HepG2 (cell line): Measurements from ENCODE around the gene SCYL1. TPM values are rescaled to one million over a fixed set of nuclear protein-coding genes. Genes with fewer than 3 reads are reported as not detected.
A peak's percentile ranks its signal among the peaks of the same experiment; 100 is the strongest.

Experiments
- BORCS8-MEF2B ChIP-seq: sonication (generic); formaldehyde crosslinking; IDR thresholded peaks from 2 replicates; pipeline ENCODE4 v1.8.0; 2022; ENCODE audit warnings: mild to moderate bottlenecking, missing genetic modification reagents
- BRCA1 ChIP-seq: sonication (generic); formaldehyde crosslinking; IDR thresholded peaks from 2 replicates; pipeline ENCODE4 v1.4.0; 2020; ENCODE audit warnings: missing genetic modification reagents
- BRD4 ChIP-seq: sonication (generic); formaldehyde crosslinking; IDR thresholded peaks from 2 replicates; pipeline ENCODE4 v1.4.0; 2020; ENCODE audit warnings: missing genetic modification reagents
- ELF1 ChIP-seq: sonication (generic); formaldehyde crosslinking; IDR thresholded peaks from 2 replicates; pipeline ENCODE4 v1.4.0; 2020; ENCODE audit warnings: missing genetic modification reagents
- FOXA1 ChIP-seq, 2 experiments: fragments of 450-650 bp in 1 of 2; sonication (generic) in 1 of 2; formaldehyde crosslinking in 1 of 2; IDR thresholded peaks; 2 replicates each; pipeline versions ENCODE4 v1.4.0 to v1.6.1; 2016 to 2020; ENCODE audit warnings: missing genetic modification reagents in 1 of 2
- GABPB1 ChIP-seq: IDR thresholded peaks from 2 replicates; pipeline ENCODE4 v1.6.1; 2016; ENCODE audit warnings: mild to moderate bottlenecking, missing genetic modification reagents, moderate library complexity, missing compliant biosample characterization
- HOXA3 ChIP-seq: sonication (generic); formaldehyde crosslinking; IDR thresholded peaks from 2 replicates; pipeline ENCODE4 v1.5.0; 2020; ENCODE audit warnings: missing genetic modification reagents
- KDM5B ChIP-seq: sonication (generic); formaldehyde crosslinking; IDR thresholded peaks from 2 replicates; pipeline ENCODE4 v1.4.0; 2020; ENCODE audit warnings: missing genetic modification reagents, mild to moderate bottlenecking, borderline replicate concordance
- PHF21A ChIP-seq: sonication (generic); formaldehyde crosslinking; IDR thresholded peaks from 2 replicates; pipeline ENCODE4 v1.5.0; 2020; ENCODE audit warnings: mild to moderate bottlenecking, missing genetic modification reagents
- PHF8 ChIP-seq: sonication (generic); formaldehyde crosslinking; IDR thresholded peaks from 2 replicates; pipeline ENCODE4 v1.5.0; 2020; ENCODE audit warnings: missing genetic modification reagents
- RBFOX2 ChIP-seq: fragments of 200-400 bp; formaldehyde crosslinking; IDR thresholded peaks from 2 replicates; pipeline ENCODE4 v1.6.1; 2017; ENCODE audit warnings: low read depth, mild to moderate bottlenecking, low read length
- SOX6 ChIP-seq, 2 experiments: fragments of 450-650 bp in 1 of 2; sonication (generic) in 1 of 2; formaldehyde crosslinking in 1 of 2; IDR thresholded peaks; 2 replicates each; pipeline versions ENCODE4 v1.4.0 to v1.6.1; 2017 to 2020; ENCODE audit warnings: antibody characterized with exemption in 1 of 2, mild to moderate bottlenecking in 1 of 2, missing genetic modification reagents in 1 of 2
- SP5 ChIP-seq: IDR thresholded peaks from 2 replicates; pipeline ENCODE4 v1.6.1; 2016; ENCODE audit warnings: low read depth, borderline replicate concordance
- TAF1 ChIP-seq: sonication (generic); formaldehyde crosslinking; IDR thresholded peaks from 2 replicates; pipeline ENCODE4 v1.4.0; 2020; ENCODE audit warnings: missing genetic modification reagents
- TEAD3 ChIP-seq: optimal IDR thresholded peaks from 2 replicates; pipeline ENCODE3; 2016; ENCODE audit warnings: borderline replicate concordance
- TGIF2 ChIP-seq: IDR thresholded peaks from 2 replicates; pipeline ENCODE4 v1.6.1; 2016; ENCODE audit warnings: control low read depth, missing compliant biosample characterization
- ZFX ChIP-seq: sonication (generic); formaldehyde crosslinking; IDR thresholded peaks from 2 replicates; pipeline ENCODE4 v1.4.0; 2020; ENCODE audit warnings: mild to moderate bottlenecking, low read depth, missing genetic modification reagents, moderate library complexity
- ZNF430 ChIP-seq: sonication (generic); formaldehyde crosslinking; IDR thresholded peaks from 2 replicates; pipeline ENCODE4 v1.9.0; 2021; ENCODE audit warnings: mild to moderate bottlenecking, missing genetic modification reagents
- polyA plus RNA-seq, 8 experiments: library from polyadenylated mRNA; depleted of rRNA in 3 of 8; stranded (reverse) in 7 of 8; unstranded in 1 of 8; fragments of >200 nt; fragmentation: Illumina TruSeq in 4 of 8; extraction: Trizol in 4 of 8; gene quantifications; 2 replicates each; pipeline versions ENCODE4 v1.2.1 to v1.2.3, GENCODE V29; 2011 to 2016; ENCODE audit warnings: low read depth in 4 of 8, missing spikeins in 1 of 8, mixed read lengths in 1 of 8; ENCODE audit not compliant: insufficient read depth in 1 of 8
- total RNA-seq, 5 experiments: library from RNA; depleted of rRNA; stranded (reverse); fragments of >200 nt; fragmentation: Illumina TruSeq; extraction: Trizol; gene quantifications; 2 replicates each; pipeline ENCODE4 v1.2.3, GENCODE V29; 2016; ENCODE audit warnings: low read depth in 1 of 5
- TF ChIP-seq, protein P1 (sequence below): sonication (generic); formaldehyde crosslinking; IDR thresholded peaks from 2 replicates; pipeline ENCODE4 v1.9.0; 2022; ENCODE audit warnings: low read depth, missing genetic modification reagents
- TF ChIP-seq, protein P2 (sequence below): sonication (generic); formaldehyde crosslinking; IDR thresholded peaks from 2 replicates; pipeline ENCODE4 v1.4.0; 2020; ENCODE audit warnings: mild to moderate bottlenecking, missing genetic modification reagents
- TF ChIP-seq, protein P3 (sequence below): sonication (generic); formaldehyde crosslinking; IDR thresholded peaks from 2 replicates; pipeline ENCODE4 v1.4.0; 2020; ENCODE audit warnings: missing genetic modification reagents
- TF ChIP-seq, protein P4 (sequence below): sonication (generic); formaldehyde crosslinking; IDR thresholded peaks from 2 replicates; pipeline ENCODE4 v1.4.0; 2020; ENCODE audit warnings: missing genetic modification reagents

Gene SCYL1
- total and polyA plus RNA-seq, 2 of the 13 experiments (the other 11 are each of a cell fraction or from before 2014, with no cell fraction given), result 65.9 to 103 TPM

DNA sequence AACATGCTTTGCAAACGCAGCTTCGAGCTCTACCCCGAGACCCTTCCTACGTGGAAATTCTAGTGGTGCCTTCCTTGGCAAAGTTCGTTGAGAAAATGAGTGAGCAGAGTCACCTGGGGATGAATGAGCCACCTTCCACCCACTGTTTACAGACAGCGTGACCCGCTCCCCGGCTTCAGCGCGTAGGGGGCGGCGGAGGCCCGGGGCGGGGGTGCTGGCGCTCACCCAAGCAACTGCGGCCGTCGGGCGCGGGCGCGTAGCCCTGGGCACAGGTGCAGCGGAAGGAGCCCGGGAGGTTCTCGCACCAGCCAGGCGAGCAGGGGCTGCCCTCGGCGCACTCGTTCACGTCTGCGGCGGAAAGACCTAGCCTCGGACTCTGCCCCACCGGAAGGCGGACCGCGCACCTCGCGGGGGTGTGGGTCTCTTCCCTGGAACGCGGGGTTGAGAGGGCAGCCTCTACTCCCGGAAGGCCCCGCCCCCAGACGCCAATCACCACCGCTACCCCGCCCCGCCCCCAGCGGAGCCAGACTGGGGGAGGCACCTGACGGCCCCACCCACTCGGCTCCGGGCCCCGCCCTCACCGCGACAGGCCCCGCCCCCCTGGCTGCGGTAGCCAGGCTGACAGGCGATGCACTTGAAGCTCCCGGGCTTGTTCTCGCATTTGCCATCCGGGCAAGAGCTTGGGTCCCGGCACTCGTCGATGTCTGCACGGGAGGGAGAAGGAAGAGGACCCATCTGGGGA lies 21.5 kb downstream of the SCYL1 start (continued):
- TF ChIP-seq, protein P1, sequence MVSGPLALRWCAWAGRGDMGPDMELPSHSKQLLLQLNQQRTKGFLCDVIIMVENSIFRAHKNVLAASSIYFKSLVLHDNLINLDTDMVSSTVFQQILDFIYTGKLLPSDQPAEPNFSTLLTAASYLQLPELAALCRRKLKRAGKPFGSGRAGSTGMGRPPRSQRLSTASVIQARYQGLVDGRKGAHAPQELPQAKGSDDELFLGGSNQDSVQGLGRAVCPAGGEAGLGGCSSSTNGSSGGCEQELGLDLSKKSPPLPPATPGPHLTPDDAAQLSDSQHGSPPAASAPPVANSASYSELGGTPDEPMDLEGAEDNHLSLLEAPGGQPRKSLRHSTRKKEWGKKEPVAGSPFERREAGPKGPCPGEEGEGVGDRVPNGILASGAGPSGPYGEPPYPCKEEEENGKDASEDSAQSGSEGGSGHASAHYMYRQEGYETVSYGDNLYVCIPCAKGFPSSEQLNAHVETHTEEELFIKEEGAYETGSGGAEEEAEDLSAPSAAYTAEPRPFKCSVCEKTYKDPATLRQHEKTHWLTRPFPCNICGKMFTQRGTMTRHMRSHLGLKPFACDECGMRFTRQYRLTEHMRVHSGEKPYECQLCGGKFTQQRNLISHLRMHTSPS, result peak; percentile 57; the same call in 1 of the 2 replicates
- TF ChIP-seq ELF1 (CRISPR knock-in tag) (peak; percentile 44; the same call in 1 of the 2 replicates), TGIF2 (CRISPR knock-in tag) (no peak), BRCA1 (CRISPR knock-in tag) (no peak), KDM5B (CRISPR knock-in tag) (peak; percentile 44; the same call in 1 of the 2 replicates), GABPB1 (CRISPR knock-in tag) (peak; percentile 89), ZNF430 (CRISPR knock-in tag) (no peak), HOXA3 (peak; percentile 68; the same call in 1 of the 2 replicates), TAF1 (CRISPR knock-in tag) (peak; percentile 58), ZFX (peak; percentile 26; the same call in 1 of the 2 replicates), PHF21A (CRISPR knock-in tag) (peak; percentile 72; the same call in 1 of the 2 replicates), PHF8 (peak; percentile 60), FOXA1 (IDR thresholded peaks at IDR 0.05) (no peak), FOXA1 (CRISPR knock-in tag; IDR thresholded peaks at IDR 0.05) (0 out of 2 replicates have a peak, but pooled peaks have one; percentile 15), RBFOX2 (peak; percentile 82), BORCS8-MEF2B (CRISPR knock-in tag) (no peak), SP5 (peak; percentile 85; the same call in 1 of the 2 replicates), SOX6 (IDR thresholded peaks at IDR 0.05) (no peak), SOX6 (CRISPR knock-in tag; IDR thresholded peaks at IDR 0.05) (peak; percentile 31; the same call in 1 of the 2 replicates), TEAD3 (peak; percentile 84), BRD4 (0 out of 2 replicates have a peak, but pooled peaks have one; percentile 49)
- TF ChIP-seq, protein P2, sequence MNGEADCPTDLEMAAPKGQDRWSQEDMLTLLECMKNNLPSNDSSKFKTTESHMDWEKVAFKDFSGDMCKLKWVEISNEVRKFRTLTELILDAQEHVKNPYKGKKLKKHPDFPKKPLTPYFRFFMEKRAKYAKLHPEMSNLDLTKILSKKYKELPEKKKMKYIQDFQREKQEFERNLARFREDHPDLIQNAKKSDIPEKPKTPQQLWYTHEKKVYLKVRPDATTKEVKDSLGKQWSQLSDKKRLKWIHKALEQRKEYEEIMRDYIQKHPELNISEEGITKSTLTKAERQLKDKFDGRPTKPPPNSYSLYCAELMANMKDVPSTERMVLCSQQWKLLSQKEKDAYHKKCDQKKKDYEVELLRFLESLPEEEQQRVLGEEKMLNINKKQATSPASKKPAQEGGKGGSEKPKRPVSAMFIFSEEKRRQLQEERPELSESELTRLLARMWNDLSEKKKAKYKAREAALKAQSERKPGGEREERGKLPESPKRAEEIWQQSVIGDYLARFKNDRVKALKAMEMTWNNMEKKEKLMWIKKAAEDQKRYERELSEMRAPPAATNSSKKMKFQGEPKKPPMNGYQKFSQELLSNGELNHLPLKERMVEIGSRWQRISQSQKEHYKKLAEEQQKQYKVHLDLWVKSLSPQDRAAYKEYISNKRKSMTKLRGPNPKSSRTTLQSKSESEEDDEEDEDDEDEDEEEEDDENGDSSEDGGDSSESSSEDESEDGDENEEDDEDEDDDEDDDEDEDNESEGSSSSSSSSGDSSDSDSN (CRISPR knock-in tag), result peak; percentile 71; the same call in 1 of the 2 replicates
- TF ChIP-seq, protein P3, sequence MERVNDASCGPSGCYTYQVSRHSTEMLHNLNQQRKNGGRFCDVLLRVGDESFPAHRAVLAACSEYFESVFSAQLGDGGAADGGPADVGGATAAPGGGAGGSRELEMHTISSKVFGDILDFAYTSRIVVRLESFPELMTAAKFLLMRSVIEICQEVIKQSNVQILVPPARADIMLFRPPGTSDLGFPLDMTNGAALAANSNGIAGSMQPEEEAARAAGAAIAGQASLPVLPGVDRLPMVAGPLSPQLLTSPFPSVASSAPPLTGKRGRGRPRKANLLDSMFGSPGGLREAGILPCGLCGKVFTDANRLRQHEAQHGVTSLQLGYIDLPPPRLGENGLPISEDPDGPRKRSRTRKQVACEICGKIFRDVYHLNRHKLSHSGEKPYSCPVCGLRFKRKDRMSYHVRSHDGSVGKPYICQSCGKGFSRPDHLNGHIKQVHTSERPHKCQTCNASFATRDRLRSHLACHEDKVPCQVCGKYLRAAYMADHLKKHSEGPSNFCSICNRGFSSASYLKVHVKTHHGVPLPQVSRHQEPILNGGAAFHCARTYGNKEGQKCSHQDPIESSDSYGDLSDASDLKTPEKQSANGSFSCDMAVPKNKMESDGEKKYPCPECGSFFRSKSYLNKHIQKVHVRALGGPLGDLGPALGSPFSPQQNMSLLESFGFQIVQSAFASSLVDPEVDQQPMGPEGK (CRISPR knock-in tag), result peak; percentile 70
- TF ChIP-seq, protein P4, sequence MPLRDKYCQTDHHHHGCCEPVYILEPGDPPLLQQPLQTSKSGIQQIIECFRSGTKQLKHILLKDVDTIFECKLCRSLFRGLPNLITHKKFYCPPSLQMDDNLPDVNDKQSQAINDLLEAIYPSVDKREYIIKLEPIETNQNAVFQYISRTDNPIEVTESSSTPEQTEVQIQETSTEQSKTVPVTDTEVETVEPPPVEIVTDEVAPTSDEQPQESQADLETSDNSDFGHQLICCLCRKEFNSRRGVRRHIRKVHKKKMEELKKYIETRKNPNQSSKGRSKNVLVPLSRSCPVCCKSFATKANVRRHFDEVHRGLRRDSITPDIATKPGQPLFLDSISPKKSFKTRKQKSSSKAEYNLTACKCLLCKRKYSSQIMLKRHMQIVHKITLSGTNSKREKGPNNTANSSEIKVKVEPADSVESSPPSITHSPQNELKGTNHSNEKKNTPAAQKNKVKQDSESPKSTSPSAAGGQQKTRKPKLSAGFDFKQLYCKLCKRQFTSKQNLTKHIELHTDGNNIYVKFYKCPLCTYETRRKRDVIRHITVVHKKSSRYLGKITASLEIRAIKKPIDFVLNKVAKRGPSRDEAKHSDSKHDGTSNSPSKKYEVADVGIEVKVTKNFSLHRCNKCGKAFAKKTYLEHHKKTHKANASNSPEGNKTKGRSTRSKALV (CRISPR knock-in tag), result no peak
